LNCAP (cell line): ENCODE measurements around the gene MRPL36.

Experiments used
- CTCF ChIP-seq: fragments of 450-650 bp; IDR thresholded peaks from 2 replicates; pipeline ENCODE4 v1.5.1; 2017; ENCODE audit warnings: mild to moderate bottlenecking

The MRPL36 gene

GRCh38 chr5:1805736-1806135 lies 6.1 kb upstream of the MRPL36 start:
- TF ChIP-seq CTCF = no peak

- TF ChIP-seq CTCF = no peak
Observed at GRCh38 chr5:1805326-1805725, 5.7 kb upstream of the MRPL36 start.

GRCh38 chr5:1804001-1804690 lies 4.5 kb upstream of the MRPL36 start:
- no peak for TF ChIP-seq CTCF

GRCh38 chr5:1803192-1803591 lies 3.6 kb upstream of the MRPL36 start:
- TF ChIP-seq CTCF = no peak

- TF ChIP-seq CTCF = no peak
Observed at GRCh38 chr5:1801967-1802295, 2.3 kb upstream of the MRPL36 start.

- TF ChIP-seq CTCF = no peak
Observed at GRCh38 chr5:1801222-1801966, 1.8 kb upstream of the MRPL36 start, which contains the start of gene NDUFS6. NDUFS6 (plus strand) TSS chr5:1801407; CDS start chr5:1801418, 11 bp downstream.

GRCh38 chr5:1800472-1801221 lies 1.0 kb upstream of the MRPL36 start:
- no peak for TF ChIP-seq CTCF
